ENCODE data around the gene SLC26A6. TPM values are rescaled to one million over a fixed set of nuclear protein-coding genes. Genes with fewer than 3 reads are reported as not detected.

SLC26A6 gene
- total RNA-seq, 1 donor from 2014 or later = 4.5 TPM

Small RNA genes within 50 kb of the gene (small RNA-seq; reads per million reads assigned to genes)
- gene AC141002.1 = not detected

Other genes starting within 250 kb of the SLC26A6 start
- gene PLXNB1, start 205.4 kb downstream of the SLC26A6 start, total RNA-seq = 26.8 TPM
- gene CCDC51, start 195.3 kb downstream of the SLC26A6 start, total RNA-seq = 7.5 TPM
- 61.3 TPM for gene TMA7, start 195.2 kb downstream of the SLC26A6 start, total RNA-seq
- 5.9 TPM for gene ATRIP, start 188.7 kb downstream of the SLC26A6 start, total RNA-seq
- gene SHISA5, start 131.3 kb downstream of the SLC26A6 start, total RNA-seq = 72.5 TPM
- gene PFKFB4, start 78.7 kb downstream of the SLC26A6 start, total RNA-seq = 19.2 TPM
- gene UCN2, start 71.7 kb downstream of the SLC26A6 start, total RNA-seq = not detected
- 1.9 TPM for gene COL7A1, start 40.1 kb downstream of the SLC26A6 start, total RNA-seq
- 124 TPM for gene UQCRC1, start 25.8 kb downstream of the SLC26A6 start, total RNA-seq
- gene TMEM89, start 13.7 kb downstream of the SLC26A6 start, total RNA-seq = not detected
- gene CELSR3, start 27.4 kb upstream of the SLC26A6 start, total RNA-seq = 34.5 TPM
- 8.4 TPM for gene NCKIPSD, start 50.5 kb upstream of the SLC26A6 start, total RNA-seq
- gene IP6K2, start 81.8 kb upstream of the SLC26A6 start, total RNA-seq = 90.6 TPM
- gene PRKAR2A, start 212.4 kb upstream of the SLC26A6 start, total RNA-seq = 29.2 TPM

Measured in occipital lobe (tissue), 2 donors.